Measurements from ENCODE around the gene SIVA1.

Gene SIVA1

GRCh38 chr14:104723651-104724406, 29.1 kb upstream of the SIVA1 start, which contains the start of gene ADSS1:
ADSS1 (plus strand) TSS chr14:104724229; CDS start chr14:104724271, 42 bp downstream.
- no peaks in the 10 kb centered on the region for H3K36me3 ChIP-seq (ENCODE audit: control insufficient read depth, insufficient read depth, low read length)
- peak; percentile 82 for TF ChIP-seq CTCF (IDR thresholded peaks at IDR 0.05; ENCODE audit: insufficient read depth, low read length, poor library complexity, severe bottlenecking)
- peak; percentile 68 for DNase-seq (ENCODE audit: extremely low read depth, insufficient read length)
- H3K4me3 ChIP-seq (replicated peaks; ENCODE audit: low read depth, low read length) = peak within 1 kb of the TSS; percentile 64
- no peaks in the 10 kb centered on the region; the same call in 1 of the 2 replicates for H3K27me3 ChIP-seq (replicated peaks; ENCODE audit: control insufficient read depth, insufficient read depth, low read length)

GRCh38 chr14:104724407-104724980, 28.5 kb upstream of the SIVA1 start:
- no peak for DNase-seq (ENCODE audit: extremely low read depth, insufficient read length)
- no peaks in the 10 kb centered on the region for H3K36me3 ChIP-seq (ENCODE audit: control insufficient read depth, insufficient read depth, low read length)
- no peak for TF ChIP-seq CTCF (IDR thresholded peaks at IDR 0.05; ENCODE audit: insufficient read depth, low read length, poor library complexity, severe bottlenecking)
- H3K27me3 ChIP-seq (replicated peaks; ENCODE audit: control insufficient read depth, insufficient read depth, low read length) = no peaks in the 10 kb centered on the region; the same call in 1 of the 2 replicates
- H3K4me3 ChIP-seq (replicated peaks; ENCODE audit: low read depth, low read length) = peak overlapping the region; percentile 64

- no peak overlapping the region for H3K4me3 ChIP-seq (replicated peaks; ENCODE audit: low read depth, low read length)
- TF ChIP-seq CTCF (IDR thresholded peaks at IDR 0.05; ENCODE audit: insufficient read depth, low read length, poor library complexity, severe bottlenecking) = peak; percentile 4
- no peak for DNase-seq (ENCODE audit: extremely low read depth, insufficient read length)
Measured at GRCh38 chr14:104724981-104725771, 27.8 kb upstream of the SIVA1 start.

GRCh38 chr14:104725772-104726548, 27.0 kb upstream of the SIVA1 start:
- TF ChIP-seq CTCF (IDR thresholded peaks at IDR 0.05; ENCODE audit: insufficient read depth, low read length, poor library complexity, severe bottlenecking) = no peak
- Histone ChIP-seq H3K4me3 (replicated peaks; ENCODE audit: low read depth, low read length) (no peak overlapping the region), H3K27me3 (replicated peaks; ENCODE audit: control insufficient read depth, insufficient read depth, low read length) (no peaks in the 10 kb centered on the region; the same call in 1 of the 2 replicates), H3K36me3 (ENCODE audit: control insufficient read depth, insufficient read depth, low read length) (no peaks in the 10 kb centered on the region)
- no peak for DNase-seq (ENCODE audit: extremely low read depth, insufficient read length)

More at GRCh38 chr14:104724981-104725771, 27.8 kb upstream of the SIVA1 start:
- H3K36me3 ChIP-seq (ENCODE audit: control insufficient read depth, insufficient read depth, low read length) = no peaks in the 10 kb centered on the region
- H3K27me3 ChIP-seq (replicated peaks; ENCODE audit: control insufficient read depth, insufficient read depth, low read length) = no peaks in the 10 kb centered on the region; the same call in 1 of the 2 replicates
